ENCODE results near the gene RIN1. TPM values are rescaled to one million over a fixed set of nuclear protein-coding genes. Genes with fewer than 3 reads are reported as not detected.
A peak's percentile ranks its signal among the peaks of the same experiment; 100 is the strongest.

RIN1 gene
- total RNA-seq, 1 donor from 2014 or later = 3.8 TPM

GRCh38 chr11:66365166-66365565, 28.9 kb upstream of the RIN1 start:
- Histone ChIP-seq H3K27me3 (ENCODE audit: control insufficient read depth, insufficient read depth, low read length) (no peaks in the 10 kb centered on the region), H3K4me3 (ENCODE audit: low read depth, low read length) (no peak overlapping the region), H3K36me3 (ENCODE audit: control insufficient read depth, insufficient read depth, low read length) (no peaks in the 10 kb centered on the region)
- DNase-seq (ENCODE audit: low read depth) = no peak
- TF ChIP-seq, protein P1, sequence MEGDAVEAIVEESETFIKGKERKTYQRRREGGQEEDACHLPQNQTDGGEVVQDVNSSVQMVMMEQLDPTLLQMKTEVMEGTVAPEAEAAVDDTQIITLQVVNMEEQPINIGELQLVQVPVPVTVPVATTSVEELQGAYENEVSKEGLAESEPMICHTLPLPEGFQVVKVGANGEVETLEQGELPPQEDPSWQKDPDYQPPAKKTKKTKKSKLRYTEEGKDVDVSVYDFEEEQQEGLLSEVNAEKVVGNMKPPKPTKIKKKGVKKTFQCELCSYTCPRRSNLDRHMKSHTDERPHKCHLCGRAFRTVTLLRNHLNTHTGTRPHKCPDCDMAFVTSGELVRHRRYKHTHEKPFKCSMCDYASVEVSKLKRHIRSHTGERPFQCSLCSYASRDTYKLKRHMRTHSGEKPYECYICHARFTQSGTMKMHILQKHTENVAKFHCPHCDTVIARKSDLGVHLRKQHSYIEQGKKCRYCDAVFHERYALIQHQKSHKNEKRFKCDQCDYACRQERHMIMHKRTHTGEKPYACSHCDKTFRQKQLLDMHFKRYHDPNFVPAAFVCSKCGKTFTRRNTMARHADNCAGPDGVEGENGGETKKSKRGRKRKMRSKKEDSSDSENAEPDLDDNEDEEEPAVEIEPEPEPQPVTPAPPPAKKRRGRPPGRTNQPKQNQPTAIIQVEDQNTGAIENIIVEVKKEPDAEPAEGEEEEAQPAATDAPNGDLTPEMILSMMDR (IDR thresholded peaks at IDR 0.05; ENCODE audit: insufficient read depth, low read length, poor library complexity, severe bottlenecking) = no peak

DNA sequence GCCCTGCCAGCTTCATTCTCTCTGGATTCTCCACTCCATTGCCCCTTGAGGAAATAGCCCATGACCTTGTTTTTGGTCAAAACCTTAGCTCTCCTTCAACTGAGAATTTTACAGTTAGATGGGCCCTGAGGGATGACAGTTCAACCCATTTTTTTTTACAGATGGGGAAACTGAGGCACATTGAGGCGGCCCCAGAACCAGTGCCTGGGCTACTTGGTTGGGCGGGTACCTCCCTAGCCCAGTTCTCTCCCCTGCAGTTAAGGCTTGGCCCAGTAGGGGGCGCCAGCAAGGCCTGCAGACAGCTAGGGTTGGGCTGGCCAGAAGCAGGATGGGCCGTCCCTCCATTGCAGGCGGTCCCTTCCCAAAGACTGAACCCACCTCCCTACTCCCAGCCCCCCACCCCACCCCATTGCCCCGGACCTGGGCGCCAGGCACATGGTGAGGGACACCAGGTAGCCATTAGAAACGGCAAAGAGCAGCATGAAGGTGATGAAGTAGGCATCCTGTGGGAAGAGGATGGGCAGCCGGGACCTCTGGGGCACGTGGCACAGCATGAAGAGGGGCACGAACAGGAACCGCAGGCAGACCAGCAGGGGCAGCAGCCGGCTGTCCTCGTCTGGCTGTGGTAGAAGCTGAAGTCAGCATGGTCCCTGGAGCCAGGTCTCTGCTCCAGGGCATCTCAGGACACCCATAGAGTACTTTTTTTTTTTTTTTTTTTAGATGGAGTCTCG, 27.7 kb upstream of the RIN1 start:
- TF ChIP-seq, protein P1 (IDR thresholded peaks at IDR 0.05; ENCODE audit: insufficient read depth, low read length, poor library complexity, severe bottlenecking) = peak; percentile 88
- Histone ChIP-seq H3K36me3 (ENCODE audit: control insufficient read depth, insufficient read depth, low read length) (no peaks in the 10 kb centered on the region), H3K4me3 (ENCODE audit: low read depth, low read length) (no peak overlapping the region), H3K27me3 (ENCODE audit: control insufficient read depth, insufficient read depth, low read length) (no peaks in the 10 kb centered on the region)
- no peak for DNase-seq (ENCODE audit: low read depth)

DNA sequence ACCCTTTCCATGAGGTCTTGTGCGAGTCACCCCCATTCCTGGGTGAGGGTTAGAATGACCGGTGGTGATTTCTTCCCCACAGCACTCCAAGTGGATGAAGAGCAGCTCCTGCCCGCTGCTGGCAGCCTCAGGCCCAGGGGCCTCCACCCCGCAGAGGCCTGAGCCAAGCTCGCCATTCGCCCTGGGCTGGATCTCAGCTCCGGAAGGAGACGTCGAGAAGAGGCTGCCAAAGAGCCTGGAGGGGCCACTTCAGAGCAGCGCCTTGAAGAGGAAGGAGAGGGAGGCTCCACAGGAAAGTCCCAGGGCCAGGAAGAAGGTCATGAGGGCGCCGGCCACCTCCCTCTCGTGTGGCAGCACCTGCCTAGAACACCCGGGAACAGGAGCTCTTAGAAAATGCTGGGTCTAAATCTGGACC, 27.0 kb upstream of the RIN1 start:
- DNase-seq (ENCODE audit: low read depth) = no peak
- H3K27me3 ChIP-seq (ENCODE audit: control insufficient read depth, insufficient read depth, low read length) = no peaks in the 10 kb centered on the region
- H3K4me3 ChIP-seq (ENCODE audit: low read depth, low read length) = no peak overlapping the region
- TF ChIP-seq, protein P1 (IDR thresholded peaks at IDR 0.05; ENCODE audit: insufficient read depth, low read length, poor library complexity, severe bottlenecking) = no peak
- H3K36me3 ChIP-seq (ENCODE audit: control insufficient read depth, insufficient read depth, low read length) = no peaks in the 10 kb centered on the region

GRCh38 chr11:66362481-66363147, 26.4 kb upstream of the RIN1 start:
- Histone ChIP-seq H3K4me3 (ENCODE audit: low read depth, low read length) (no peak overlapping the region), H3K27me3 (ENCODE audit: control insufficient read depth, insufficient read depth, low read length) (no peaks in the 10 kb centered on the region), H3K36me3 (ENCODE audit: control insufficient read depth, insufficient read depth, low read length) (no peaks in the 10 kb centered on the region)
- no peak for DNase-seq (ENCODE audit: low read depth)
- TF ChIP-seq, protein P1 (IDR thresholded peaks at IDR 0.05; ENCODE audit: insufficient read depth, low read length, poor library complexity, severe bottlenecking) = no peak

- Histone ChIP-seq H3K27me3 (ENCODE audit: control insufficient read depth, insufficient read depth, low read length) (no peaks in the 10 kb centered on the region), H3K4me3 (ENCODE audit: low read depth, low read length) (no peak overlapping the region), H3K36me3 (ENCODE audit: control insufficient read depth, insufficient read depth, low read length) (no peaks in the 10 kb centered on the region)
- TF ChIP-seq, protein P1 (IDR thresholded peaks at IDR 0.05; ENCODE audit: insufficient read depth, low read length, poor library complexity, severe bottlenecking) = no peak
- no peak for DNase-seq (ENCODE audit: low read depth)
Measured at GRCh38 chr11:66361502-66361941, 25.3 kb upstream of the RIN1 start.
